ENCODE measurements around the gene WWOX.

DNA sequence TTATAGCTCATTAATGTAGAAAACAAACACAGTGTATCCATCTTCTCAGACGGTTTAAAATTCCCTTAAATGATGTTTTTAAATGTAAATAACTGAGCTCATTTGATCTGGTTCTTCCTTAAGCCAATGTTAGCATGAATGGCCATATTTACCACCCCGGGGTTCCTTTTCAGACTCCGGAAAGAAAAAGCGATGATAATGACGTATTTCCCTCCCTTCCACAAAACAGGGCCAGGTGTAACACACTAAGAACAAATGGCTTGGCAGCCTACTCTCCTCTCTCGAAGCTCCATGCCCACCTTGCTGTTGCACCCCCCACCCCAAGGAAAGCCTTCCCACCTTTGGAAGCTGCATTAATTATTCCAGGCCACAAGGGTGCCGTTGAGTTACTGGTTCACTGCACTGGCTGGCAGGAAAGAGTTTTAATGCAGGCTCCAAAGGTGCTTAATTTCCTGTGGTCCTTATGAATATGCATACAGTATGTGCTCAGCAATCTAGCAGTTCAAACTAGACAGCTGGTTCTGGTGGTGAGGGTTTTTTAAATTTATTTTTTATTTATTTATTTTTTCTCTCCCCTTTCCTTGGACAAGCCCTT, 378.9 kb downstream of the WWOX start:
- no peak for TF ChIP-seq EP300 (IDR thresholded peaks at IDR 0.05)
- peak in 2 of 5 experiments; percentile 33 to 38 for TF ChIP-seq CTCF (IDR thresholded peaks at IDR 0.05)
- TF ChIP-seq POLR2A (IDR thresholded peaks at IDR 0.05): no peak
